Measurements from ENCODE around the gene ARPC1A. TPM values are rescaled to one million over a fixed set of nuclear protein-coding genes. Genes with fewer than 3 reads are reported as not detected.
"Not testable (repeated sequence)": the region's sequence is repeated elsewhere in the genome, so short reads cannot be mapped to it uniquely, and the experiment has no call there.

Gene ARPC1A
- total RNA-seq, 1 donor from 2014 or later = 65.6 TPM

DNA sequence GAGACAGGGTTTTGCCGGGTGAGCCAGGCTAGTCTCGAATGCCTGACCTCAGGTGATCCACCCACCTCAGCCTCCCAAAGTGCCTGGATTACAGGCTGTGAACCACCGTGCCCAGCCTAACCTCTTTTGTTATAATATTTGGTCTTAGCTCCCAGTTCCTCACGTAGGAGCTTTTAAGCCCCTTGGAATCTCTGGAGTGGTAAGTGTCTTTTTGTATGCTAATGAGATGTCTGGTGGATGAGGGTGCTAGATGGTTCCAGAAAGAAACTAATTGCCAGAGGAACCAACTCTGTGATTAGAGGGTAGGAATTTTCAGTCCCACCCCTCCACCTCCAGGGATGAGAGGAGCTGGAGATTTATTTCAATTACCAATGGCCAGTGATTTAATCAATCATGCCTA is 5.3 kb upstream of the ARPC1A start:
- intact Hi-C loops (cut with micrococcal nuclease) = loop anchor here (10.0 kb wide), 1 partner anchor 446 kb away; the partner anchor contains the start of genes TMEM130 and TRRAP

GRCh38 chr7:99322659-99323058 is 3.0 kb upstream of the ARPC1A start:
- intact Hi-C loops (cut with micrococcal nuclease) = loop anchor here (10.0 kb wide), 1 partner anchor 448 kb away; the partner anchor contains the start of genes TMEM130 and TRRAP

- intact Hi-C loops (cut with micrococcal nuclease) = loop anchor here (10.0 kb wide), 1 partner anchor 450 kb away; the partner anchor contains the start of genes TMEM130 and TRRAP
Measured at GRCh38 chr7:99324559-99324958, 1.1 kb upstream of the ARPC1A start.

GRCh38 chr7:99325001-99325493 is 651 bp upstream of the ARPC1A start:
- intact Hi-C loops (cut with micrococcal nuclease) = loop anchor here (1.0 to 10.0 kb wide), 4 partner anchors 12 to 1073 kb away; partner anchors contain the start of genes SMURF1, TECPR1, TMEM130 and TRRAP

DNA sequence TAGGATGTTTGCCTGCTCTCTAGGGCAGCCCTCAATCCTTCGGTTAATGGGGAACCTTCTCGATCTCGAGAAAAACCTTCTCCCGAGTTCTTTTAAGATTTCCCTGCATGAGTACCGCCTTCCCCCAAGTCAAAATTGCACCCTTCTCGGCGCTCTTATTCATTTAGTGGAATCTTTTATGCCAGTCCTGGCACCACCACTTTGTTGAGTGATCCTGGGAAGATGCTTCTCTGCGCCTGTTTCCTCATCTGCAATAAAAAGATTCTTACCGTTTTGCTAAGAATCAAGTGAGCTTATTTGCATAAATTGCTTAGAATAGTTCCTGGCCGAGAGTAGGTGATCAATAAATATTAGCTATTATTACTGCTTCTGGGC is 697 bp downstream of the ARPC1A start:
- intact Hi-C loops (cut with micrococcal nuclease) = loop anchor here (2.0 to 10.0 kb wide), 6 partner anchors 48 to 1074 kb away; partner anchors contain the start of genes ARPC1B, BUD31, CPSF4 and PDAP1

DNA sequence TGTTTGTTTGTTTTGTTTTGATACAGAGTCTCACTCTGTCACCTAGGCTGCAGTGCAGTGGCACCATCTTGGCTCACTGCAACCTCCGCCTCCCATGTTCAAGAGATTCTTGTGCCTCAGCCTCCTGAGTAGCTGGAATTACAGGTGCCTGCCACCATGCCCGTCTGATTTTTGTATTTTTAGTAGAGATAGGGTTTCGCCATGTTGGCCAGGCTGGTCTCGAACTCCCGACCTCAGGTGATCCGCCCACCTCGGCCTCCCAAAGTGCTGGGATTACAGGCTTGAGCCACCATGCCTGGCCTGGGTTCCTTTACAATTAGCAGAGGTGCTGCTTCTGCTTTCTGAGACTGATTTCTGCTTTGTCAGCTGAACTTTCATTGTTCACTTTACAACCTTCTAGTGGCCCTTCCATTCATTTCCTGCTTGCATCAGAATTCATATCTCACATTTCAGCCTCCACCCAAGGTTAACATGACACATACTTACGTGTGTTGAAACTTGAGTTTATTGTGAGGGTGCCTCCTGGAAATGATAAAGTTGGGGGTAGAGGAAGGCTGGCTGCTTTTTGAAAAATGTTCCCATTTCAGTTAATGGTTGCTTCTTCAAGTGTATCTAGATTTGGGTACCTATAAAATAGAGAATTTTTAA is 4.7 kb downstream of the ARPC1A start:
- intact Hi-C loops (cut with micrococcal nuclease) = not testable (repeated sequence)

GRCh38 chr7:99331002-99331401 is 5.3 kb downstream of the ARPC1A start:
- intact Hi-C loops (cut with micrococcal nuclease) = no loop called here

- intact Hi-C loops (cut with micrococcal nuclease) = no loop called here
Measured at GRCh38 chr7:99339595-99339994, 13.9 kb downstream of the ARPC1A start.

DNA sequence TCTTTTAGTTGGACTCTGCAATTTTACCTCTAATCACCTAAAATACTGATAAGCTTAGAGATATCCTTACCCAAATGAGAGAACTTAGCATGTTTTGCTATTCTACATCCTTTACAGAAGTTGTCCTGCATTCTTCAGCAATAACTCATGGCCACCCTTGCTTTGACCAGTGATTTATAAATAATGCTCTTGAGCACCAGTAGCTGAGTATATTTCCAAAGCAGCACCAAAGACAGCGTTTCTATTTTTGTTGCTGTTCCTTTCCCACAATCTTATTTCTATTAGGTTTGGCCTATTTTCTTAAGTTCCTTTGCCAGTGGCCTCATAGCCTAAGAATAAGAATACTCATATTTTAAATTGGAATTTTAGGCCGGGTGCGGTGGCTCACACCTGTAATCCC is 15.0 kb downstream of the ARPC1A start:
- intact Hi-C loops (cut with micrococcal nuclease) = no loop called here

DNA sequence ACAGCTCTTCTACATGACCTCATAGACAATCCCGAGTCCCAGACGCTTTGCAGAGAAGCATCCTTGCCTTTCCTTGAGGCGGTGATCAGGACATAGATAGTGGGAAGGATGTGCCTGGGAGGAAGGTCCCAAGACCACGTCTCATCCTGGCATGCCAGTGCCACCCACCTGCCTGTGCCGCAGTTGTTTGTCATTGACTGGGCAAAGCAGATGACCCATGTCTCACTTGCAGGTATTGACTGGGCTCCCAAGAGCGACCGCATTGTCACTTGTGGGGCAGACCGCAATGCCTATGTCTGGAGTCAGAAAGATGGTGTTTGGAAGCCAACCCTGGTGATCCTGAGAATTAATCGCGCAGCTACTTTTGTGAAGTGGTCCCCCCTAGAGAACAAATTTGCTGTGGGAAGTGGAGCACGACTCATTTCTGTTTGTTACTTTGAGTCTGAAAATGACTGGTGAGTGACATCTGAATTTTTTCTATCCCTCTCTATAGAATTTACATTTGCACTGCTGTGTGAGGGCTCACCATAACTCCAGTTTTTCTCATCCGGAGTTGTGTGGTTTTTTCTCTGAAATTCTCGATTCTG is 18.5 kb downstream of the ARPC1A start:
- intact Hi-C loops (cut with micrococcal nuclease) = no loop called here

DNA sequence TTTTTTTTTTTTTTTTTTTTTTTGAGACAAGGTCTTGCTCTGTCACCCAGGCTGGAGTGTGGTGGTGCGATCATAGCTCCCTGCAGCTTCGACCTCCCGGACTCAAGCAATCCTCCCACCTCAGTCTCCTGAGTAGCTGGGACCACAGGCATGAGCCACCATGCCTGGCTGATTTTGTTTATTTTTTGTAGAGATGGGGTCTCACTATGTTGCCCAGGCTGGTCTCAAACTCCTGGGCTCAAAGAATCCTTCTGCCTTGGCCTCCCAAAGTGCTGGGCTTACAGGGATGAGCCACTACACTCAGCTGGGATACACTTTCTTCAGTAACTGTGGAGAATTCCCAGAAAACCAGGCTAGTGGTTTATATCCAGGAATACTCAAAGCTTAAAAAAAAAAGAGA is 24.9 kb downstream of the ARPC1A start:
- intact Hi-C loops (cut with micrococcal nuclease) = not testable (repeated sequence)

DNA sequence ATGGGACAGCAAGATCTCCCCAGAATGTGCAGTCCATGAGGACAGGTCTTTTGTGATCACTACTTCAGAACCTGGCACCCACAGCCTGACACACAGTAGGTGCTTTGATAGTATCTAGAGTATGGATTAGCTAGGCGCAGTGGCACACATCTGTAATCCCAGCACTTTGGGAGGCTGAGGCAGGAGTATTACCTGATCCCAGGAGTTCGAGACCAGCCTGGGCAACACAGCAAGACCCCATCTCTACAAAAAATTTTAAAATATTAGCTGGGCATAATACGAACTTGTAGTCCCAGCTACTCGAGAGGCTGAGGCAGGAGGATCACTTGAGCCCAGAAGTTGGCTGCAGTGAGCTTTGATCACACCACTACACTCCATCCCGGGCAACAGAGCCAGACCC is 26.5 kb downstream of the ARPC1A start:
- intact Hi-C loops (cut with micrococcal nuclease) = no loop called here

DNA sequence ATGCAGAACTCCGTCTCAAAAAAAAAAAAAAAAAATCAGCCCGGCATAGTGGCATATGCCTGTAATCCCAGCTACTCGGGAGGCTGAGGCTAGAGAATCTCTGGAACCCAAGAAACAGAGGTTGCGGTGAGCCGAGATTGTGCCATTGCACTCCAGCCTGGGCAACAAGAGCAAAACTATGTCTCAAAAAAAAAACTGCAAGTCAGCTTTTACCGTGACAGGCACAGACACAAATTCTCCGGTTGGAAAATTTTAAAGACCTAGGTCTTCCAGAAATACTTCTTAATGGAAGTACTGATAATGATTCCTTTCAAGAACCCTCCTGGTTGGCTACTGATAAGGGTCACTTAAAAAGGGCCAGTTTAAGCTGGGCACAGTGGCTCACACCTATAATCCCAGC is 29.4 kb downstream of the ARPC1A start:
- intact Hi-C loops (cut with micrococcal nuclease) = no loop called here

DNA sequence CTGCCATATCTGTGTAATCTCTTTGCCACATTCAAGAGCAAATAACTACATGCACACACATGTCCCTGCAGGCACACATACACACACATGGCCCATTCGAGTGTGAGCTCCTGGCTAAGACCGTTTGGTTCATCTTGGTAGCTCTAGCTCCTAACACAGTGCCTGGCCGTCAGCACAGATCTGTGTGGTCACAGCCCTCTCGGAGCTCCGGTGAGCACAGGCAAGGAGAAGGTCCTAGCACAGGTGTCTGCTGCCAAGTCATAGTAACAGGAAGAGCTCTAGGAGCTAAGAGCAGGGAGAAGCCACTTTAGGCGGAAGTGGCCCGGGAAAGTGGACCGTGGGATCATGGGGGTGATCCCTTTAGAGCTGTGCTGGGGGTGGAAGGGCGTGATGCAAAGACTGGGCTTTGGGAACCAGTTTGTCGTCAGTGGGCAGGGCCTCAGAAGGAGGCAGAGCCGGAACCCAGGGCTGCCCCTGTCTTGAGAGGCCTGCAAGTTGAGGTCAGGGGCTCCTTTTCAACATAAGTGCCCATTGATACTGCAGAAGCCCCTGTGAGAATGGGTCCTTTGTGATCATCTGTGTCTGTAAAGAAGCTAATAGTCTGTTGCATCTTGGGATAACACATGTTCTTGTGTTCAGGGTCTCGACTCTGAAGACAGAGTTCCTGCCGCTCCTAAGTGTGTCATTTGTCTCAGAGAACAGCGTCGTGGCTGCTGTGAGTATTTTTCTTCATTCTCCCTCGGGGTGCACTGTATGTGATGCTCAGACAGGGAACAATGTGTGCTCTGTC is 32.2 kb downstream of the ARPC1A start:
- intact Hi-C loops (cut with micrococcal nuclease) = no loop called here

GRCh38 chr7:99358521-99358920 is 32.8 kb downstream of the ARPC1A start:
- intact Hi-C loops (cut with micrococcal nuclease) = not testable (repeated sequence)

DNA sequence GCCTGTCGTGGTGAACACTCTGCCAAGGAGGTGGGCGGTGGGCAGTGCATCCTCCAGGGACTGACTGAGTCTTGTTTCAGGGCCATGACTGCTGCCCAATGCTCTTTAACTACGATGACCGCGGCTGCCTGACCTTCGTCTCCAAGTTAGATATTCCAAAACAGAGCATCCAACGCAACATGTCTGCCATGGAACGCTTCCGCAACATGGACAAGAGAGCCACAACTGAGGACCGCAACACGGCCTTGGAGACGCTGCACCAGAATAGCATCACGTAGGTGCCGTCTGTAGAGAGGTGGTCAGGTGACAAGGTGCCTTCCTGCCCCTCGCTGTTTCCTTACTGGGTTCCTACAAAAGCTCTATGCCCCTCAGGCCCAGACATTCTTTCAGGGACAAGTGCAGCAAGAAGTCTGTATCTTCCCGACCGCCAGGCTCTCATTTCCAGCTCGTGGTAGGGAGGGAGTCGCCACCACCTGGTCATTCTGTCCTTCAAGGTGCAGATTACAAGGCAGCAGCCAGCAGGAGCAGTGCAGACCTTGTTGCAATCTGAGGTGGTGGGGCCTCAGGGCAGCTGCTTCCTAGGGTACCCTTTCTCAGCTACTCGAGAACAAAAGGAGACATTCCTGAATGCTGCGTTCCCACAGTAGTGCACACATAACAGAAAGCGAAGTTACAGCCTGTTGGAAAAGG is 33.9 kb downstream of the ARPC1A start:
- intact Hi-C loops (cut with micrococcal nuclease) = no loop called here

DNA sequence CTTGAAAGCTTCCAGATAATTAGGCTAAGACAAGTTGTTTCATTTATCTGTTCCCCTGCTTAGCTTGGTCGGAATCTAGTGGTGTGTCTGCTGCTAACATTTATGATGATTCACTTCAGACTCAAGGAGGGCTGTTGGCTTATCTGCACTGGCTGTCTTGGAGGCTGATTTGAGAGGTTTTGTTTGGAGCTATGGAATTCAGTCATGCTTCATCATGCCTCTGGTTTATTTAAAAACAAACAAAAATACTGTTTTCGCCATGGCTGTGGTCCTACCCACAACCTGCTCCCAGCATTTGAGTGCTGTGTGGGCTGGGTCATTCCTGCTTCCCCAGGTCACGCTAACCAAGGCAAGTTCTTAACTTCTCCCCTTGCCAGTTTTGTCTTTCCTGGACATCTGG is 37.1 kb downstream of the ARPC1A start:
- intact Hi-C loops (cut with micrococcal nuclease) = no loop called here

- intact Hi-C loops (cut with micrococcal nuclease) = no loop called here
Measured at GRCh38 chr7:99363286-99363685, 37.6 kb downstream of the ARPC1A start.

GRCh38 chr7:99365318-99366141 is 39.8 kb downstream of the ARPC1A start:
- intact Hi-C loops (cut with micrococcal nuclease) = loop anchor here (1.0 kb wide), 1 partner anchor 22 kb away; no protein-coding TSS in a partner anchor

GRCh38 chr7:99366646-99367045 is 40.9 kb downstream of the ARPC1A start:
- intact Hi-C loops (cut with micrococcal nuclease) = no loop called here

Data from T-helper 2 cell treated with Interferon-gamma antibody and Interleukin-4, amounts not matched to agents 100 ng/mL and 5 ng/mL, for 36 hours (primary cell).